GM23338 (cell line): Measurements from ENCODE around the gene KCNIP3.

Experiments
- CREB1 ChIP-seq: fragments of 250-450 bp; sonication (Bioruptor Pico); IDR thresholded peaks from 2 replicates; pipeline ENCODE4 v1.5.0; 2020; ENCODE audit warnings: low read depth, mild to moderate bottlenecking, moderate library complexity
- EZH2 ChIP-seq: fragments of 200-600 bp; sonication (generic); IDR thresholded peaks from one replicate; pipeline ENCODE4 v1.8.0; 2017; ENCODE audit warnings: antibody characterized with exemption, mild to moderate bottlenecking, low read depth; ENCODE audit not compliant: unreplicated experiment
- EZH2phosphoT487 ChIP-seq: fragments of 200-600 bp; sonication (generic); IDR thresholded peaks from one replicate; pipeline ENCODE4 v1.8.1; 2018; ENCODE audit warnings: antibody characterized with exemption; ENCODE audit not compliant: unreplicated experiment
- NANOG ChIP-seq: IDR thresholded peaks from 2 replicates; pipeline ENCODE4 v1.6.1; 2016; ENCODE audit warnings: antibody characterized with exemption, borderline replicate concordance
- POLR2AphosphoS5 ChIP-seq: IDR thresholded peaks from 2 replicates; pipeline ENCODE4 v1.6.1; 2016; ENCODE audit warnings: antibody characterized with exemption, low read depth
- STAT1 ChIP-seq: IDR thresholded peaks from one replicate; pipeline ENCODE4 v1.6.1; 2016; ENCODE audit warnings: antibody characterized with exemption; ENCODE audit not compliant: unreplicated experiment
- ZNF114 ChIP-seq: fragments of 250-450 bp; sonication (Bioruptor Pico); IDR thresholded peaks from 2 replicates; pipeline ENCODE4 v1.5.0; 2020; ENCODE audit warnings: mild to moderate bottlenecking, moderate library complexity
- TF ChIP-seq, protein P1 (sequence below), 2 experiments: fragments of 200-600 bp in 1 of 2; sonication (generic) in 1 of 2; conservative IDR thresholded peaks; 2 replicates each; pipeline versions ENCODE4 v1.5.1 to v1.6.1; 2016 to 2017; ENCODE audit warnings: antibody characterized with exemption in 2 of 2, low read depth in 2 of 2, mild to moderate bottlenecking in 2 of 2, moderate library complexity in 1 of 2
- TF ChIP-seq, protein P2 (sequence below): IDR thresholded peaks from one replicate; pipeline ENCODE4 v1.6.1; 2018; ENCODE audit warnings: antibody characterized with exemption; ENCODE audit not compliant: unreplicated experiment

DNA sequence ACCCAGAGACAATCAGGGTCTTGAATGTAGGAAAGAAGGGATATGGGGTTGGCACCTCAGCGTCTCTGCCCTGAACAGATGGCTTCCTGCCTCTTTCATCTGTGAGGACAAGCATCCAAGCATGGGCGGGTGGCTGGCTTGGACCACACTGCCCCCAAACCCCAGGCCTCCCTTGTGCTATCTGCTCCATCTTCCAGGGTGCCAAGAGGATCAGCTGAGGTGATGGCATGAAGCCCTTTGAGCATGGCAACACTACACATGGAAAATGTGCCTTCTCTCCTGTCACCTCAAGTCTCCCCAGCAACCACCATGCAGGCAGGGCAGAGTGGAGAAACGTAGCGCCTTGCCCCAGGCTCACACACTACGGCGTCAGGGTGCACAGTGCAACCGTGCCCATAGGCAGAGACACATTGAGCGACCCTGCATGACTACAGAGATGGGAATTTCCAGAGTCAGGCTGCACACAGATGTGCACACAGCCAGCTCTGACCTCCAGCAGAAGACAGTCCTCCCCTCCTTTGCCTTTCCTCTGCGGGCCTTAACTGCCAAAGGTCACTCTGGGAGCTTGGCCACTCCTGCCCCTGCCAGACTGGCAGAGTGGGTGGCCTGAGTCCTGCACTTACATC is 1.5 kb downstream of the KCNIP3 start:
- TF ChIP-seq, protein P1, sequence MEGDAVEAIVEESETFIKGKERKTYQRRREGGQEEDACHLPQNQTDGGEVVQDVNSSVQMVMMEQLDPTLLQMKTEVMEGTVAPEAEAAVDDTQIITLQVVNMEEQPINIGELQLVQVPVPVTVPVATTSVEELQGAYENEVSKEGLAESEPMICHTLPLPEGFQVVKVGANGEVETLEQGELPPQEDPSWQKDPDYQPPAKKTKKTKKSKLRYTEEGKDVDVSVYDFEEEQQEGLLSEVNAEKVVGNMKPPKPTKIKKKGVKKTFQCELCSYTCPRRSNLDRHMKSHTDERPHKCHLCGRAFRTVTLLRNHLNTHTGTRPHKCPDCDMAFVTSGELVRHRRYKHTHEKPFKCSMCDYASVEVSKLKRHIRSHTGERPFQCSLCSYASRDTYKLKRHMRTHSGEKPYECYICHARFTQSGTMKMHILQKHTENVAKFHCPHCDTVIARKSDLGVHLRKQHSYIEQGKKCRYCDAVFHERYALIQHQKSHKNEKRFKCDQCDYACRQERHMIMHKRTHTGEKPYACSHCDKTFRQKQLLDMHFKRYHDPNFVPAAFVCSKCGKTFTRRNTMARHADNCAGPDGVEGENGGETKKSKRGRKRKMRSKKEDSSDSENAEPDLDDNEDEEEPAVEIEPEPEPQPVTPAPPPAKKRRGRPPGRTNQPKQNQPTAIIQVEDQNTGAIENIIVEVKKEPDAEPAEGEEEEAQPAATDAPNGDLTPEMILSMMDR (conservative IDR thresholded peaks at IDR 0.05; ENCODE audit: low read depth in 2 of 2): no peak
- TF ChIP-seq CREB1 (CRISPR knock-in tag) (no peak), POLR2AphosphoS5 (no peak), EZH2phosphoT487 (no peak), EZH2 (no peak), NANOG (no peak), ZNF114 (no peak), STAT1 (no peak)
- TF ChIP-seq, protein P2, sequence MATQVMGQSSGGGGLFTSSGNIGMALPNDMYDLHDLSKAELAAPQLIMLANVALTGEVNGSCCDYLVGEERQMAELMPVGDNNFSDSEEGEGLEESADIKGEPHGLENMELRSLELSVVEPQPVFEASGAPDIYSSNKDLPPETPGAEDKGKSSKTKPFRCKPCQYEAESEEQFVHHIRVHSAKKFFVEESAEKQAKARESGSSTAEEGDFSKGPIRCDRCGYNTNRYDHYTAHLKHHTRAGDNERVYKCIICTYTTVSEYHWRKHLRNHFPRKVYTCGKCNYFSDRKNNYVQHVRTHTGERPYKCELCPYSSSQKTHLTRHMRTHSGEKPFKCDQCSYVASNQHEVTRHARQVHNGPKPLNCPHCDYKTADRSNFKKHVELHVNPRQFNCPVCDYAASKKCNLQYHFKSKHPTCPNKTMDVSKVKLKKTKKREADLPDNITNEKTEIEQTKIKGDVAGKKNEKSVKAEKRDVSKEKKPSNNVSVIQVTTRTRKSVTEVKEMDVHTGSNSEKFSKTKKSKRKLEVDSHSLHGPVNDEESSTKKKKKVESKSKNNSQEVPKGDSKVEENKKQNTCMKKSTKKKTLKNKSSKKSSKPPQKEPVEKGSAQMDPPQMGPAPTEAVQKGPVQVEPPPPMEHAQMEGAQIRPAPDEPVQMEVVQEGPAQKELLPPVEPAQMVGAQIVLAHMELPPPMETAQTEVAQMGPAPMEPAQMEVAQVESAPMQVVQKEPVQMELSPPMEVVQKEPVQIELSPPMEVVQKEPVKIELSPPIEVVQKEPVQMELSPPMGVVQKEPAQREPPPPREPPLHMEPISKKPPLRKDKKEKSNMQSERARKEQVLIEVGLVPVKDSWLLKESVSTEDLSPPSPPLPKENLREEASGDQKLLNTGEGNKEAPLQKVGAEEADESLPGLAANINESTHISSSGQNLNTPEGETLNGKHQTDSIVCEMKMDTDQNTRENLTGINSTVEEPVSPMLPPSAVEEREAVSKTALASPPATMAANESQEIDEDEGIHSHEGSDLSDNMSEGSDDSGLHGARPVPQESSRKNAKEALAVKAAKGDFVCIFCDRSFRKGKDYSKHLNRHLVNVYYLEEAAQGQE: no peak
